Neural progenitor cell (in vitro differentiated cells): ENCODE measurements around the gene FAM110A.

Experiments
- CTCF ChIP-seq: fragments of 200-600 bp; sonication (generic); IDR thresholded peaks from 2 replicates; pipeline ENCODE4 v1.5.1; 2017; ENCODE audit warnings: antibody characterized with exemption, mild to moderate bottlenecking
- EZH2 ChIP-seq: fragments of 200-600 bp; sonication (generic); IDR thresholded peaks from 2 replicates; pipeline ENCODE4 v1.6.1; 2017; ENCODE audit warnings: antibody characterized with exemption, mild to moderate bottlenecking, moderate library complexity
- EZH2phosphoT487 ChIP-seq: fragments of 200-600 bp; sonication (generic); IDR thresholded peaks from 2 replicates; pipeline ENCODE4 v1.6.1; 2017; ENCODE audit warnings: antibody characterized with exemption

GRCh38 chr20:890666-891057, 57.1 kb downstream of the FAM110A start:
- TF ChIP-seq CTCF (no peak), EZH2phosphoT487 (no peak), EZH2 (no peak)
